GM12874 (cell line): Measurements from ENCODE around the gene KRT72.

Experiments used
- CTCF ChIP-seq: IDR thresholded peaks from 2 replicates; pipeline ENCODE4 v1.5.1; 2011; ENCODE audit warnings: low read depth, mild to moderate bottlenecking, control low read depth, low read length, moderate library complexity; ENCODE audit not compliant: insufficient read depth

KRT72 gene

DNA sequence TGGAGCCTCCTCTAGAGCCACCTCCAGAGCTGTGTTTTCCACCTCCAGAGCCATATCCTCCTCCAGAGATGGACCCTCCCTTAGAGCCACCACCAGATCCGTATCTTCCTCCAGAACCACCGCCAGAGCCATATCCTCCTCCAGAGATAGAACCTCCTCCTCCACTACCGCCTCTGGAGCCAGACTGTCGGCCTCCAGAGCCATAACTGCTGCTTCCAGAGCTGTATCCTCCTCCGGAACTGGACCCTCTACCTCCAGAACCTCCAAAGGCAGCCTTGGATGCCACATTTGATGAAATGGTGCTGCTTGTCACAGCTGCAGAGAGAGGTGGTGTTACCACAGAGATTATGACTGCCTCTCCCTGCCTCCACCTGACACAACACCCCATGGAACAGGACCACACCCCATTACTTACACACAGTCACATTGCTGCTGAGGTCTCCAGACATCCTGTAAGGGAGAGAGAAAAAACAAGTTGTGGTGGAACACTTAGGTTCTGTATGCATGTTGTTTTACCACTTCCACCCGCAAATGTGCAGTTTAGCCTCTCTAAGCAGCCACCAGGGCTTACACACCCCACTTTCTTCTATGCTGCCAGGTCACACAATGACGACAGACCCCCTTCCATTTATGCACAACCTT is 44.0 kb upstream of the KRT72 start:
- TF ChIP-seq CTCF: no peak

GRCh38 chr12:52644078-52644415 is 42.8 kb upstream of the KRT72 start:
- TF ChIP-seq CTCF: no peak

DNA sequence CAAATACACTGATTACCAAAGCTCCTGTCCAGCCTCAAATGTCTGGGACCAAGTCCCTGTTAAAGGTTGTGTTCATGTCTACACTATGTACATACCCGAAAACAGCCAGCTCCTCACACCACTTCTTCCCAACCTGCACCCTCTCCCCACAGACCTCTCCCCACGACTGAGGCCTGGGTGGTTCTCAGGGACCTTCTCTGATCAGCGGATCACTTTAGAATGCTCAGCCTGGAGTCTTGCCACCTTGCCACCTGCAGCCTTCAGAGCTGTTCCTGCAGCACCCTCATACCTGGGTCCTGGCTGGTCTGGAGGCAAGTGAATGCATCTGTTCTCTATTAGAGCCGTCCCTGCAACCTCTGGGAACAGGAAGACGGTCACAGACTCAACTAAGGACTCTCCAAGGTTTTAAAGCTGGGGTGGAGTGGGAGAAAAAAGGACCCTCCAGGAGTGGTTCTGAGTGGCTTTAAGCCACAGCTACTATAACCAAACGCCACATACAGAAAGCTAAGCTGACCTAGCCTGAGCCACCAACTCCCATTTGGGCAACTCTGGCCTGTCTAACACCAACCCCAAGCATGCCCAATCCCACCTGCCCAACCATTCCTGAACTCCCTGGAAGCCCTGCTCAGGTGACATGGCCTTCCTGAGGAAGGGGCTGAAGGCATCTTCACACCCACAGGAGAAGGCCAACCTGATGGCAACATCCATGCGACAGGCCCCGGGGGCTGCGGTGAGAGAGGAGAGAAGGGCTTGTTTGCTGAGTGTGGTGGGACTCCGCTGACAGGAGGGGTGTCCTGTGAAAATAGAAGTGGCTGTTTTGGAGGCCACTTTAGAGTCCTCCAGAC is 42.2 kb upstream of the KRT72 start:
- TF ChIP-seq CTCF: no peak

DNA sequence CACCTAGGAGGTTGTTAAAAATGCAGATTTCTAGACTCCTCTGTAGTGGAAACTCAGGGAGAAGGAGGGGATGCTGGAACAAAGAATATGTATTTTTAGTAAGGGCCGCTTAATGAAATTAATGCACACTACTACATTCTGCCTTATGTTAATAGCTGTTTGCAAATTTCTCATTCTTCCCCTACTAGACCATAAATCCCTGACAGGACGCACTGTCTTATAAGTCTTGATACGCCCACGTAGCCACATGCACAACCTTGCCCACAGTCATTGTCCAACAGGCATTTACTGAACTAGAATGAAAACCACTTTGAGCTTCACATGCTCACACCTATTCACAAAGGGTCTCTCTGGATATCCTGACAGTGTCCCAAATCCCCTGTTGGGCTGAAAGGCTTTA is 40.2 kb upstream of the KRT72 start:
- no peak for TF ChIP-seq CTCF

DNA sequence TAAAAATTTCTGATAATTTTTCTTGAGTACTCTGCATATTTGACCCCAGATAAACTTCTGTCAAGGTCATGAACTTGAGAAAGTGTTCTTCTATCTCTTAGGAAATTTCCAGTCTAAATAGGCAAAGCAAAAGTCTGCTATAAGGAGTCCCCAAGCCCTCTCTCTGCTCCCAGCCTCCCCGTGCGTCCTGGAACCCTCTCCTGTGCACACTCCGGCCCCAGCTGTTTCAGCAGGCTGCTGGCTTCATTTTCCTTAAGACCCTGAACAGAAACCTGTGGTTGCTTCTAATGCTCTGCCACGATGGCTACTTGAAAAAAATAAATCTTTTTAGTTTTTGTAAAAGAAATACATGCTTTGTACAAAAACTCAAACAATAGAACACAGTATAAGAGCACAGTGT is 36.0 kb upstream of the KRT72 start:
- TF ChIP-seq CTCF: no peak

- no peak for TF ChIP-seq CTCF
These were observed 35.5 kb upstream of the KRT72 start for GRCh38 chr12:52636592-52637258.

DNA sequence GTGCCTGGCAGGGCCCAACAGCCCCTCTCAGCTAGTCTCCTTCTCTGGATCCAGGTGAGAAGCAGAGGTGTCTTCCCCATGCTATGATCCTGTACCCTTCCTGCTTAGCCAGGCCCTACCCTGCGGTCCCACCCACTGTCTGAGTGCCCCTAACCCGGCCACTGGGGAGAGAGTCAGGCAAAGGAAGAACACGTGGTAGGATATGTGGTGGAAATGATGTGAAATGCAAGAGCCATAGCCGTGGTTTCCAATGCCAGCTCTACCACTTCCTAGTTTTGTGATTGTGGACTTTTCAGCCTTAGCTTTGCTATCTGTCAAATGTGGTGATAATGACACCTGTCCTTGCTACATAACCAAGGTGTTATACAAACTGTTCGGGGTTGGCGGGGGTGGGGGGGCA is 34.9 kb upstream of the KRT72 start:
- TF ChIP-seq CTCF: no peak
